ENCODE measurements around the gene MAMSTR.
"Not testable (repeated sequence)": the region's sequence is repeated elsewhere in the genome, so short reads cannot be mapped to it uniquely, and the experiment has no call there.

Gene MAMSTR

GRCh38 chr19:48683349-48683748 lies 36.2 kb downstream of the MAMSTR start:
- no peak overlapping the region for H3K4me3 ChIP-seq (ENCODE audit: low read depth, low read length)
- TF ChIP-seq MAX (IDR thresholded peaks at IDR 0.05; ENCODE audit: low read depth, low read length), result no peak
- TF ChIP-seq MYC (IDR thresholded peaks at IDR 0.05; ENCODE audit: low read depth, low read length), result no peak
- no peak for TF ChIP-seq POLR2A (IDR thresholded peaks at IDR 0.05; ENCODE audit: extremely low read depth, insufficient read length)
- no peak for TF ChIP-seq CTCF (IDR thresholded peaks at IDR 0.05; ENCODE audit: low read depth, low read length)
- DNase-seq (ENCODE audit: low read depth), result no peak

GRCh38 chr19:48681127-48681470 lies 38.4 kb downstream of the MAMSTR start:
- no peak overlapping the region for H3K4me3 ChIP-seq (ENCODE audit: low read depth, low read length)
- peak; percentile 96 for DNase-seq (ENCODE audit: low read depth)
- TF ChIP-seq CTCF (IDR thresholded peaks at IDR 0.05; ENCODE audit: low read depth, low read length) (no peak), MAX (IDR thresholded peaks at IDR 0.05; ENCODE audit: low read depth, low read length) (peak; percentile 96), POLR2A (IDR thresholded peaks at IDR 0.05; ENCODE audit: extremely low read depth, insufficient read length) (no peak), MYC (IDR thresholded peaks at IDR 0.05; ENCODE audit: low read depth, low read length) (peak; percentile 86)

DNA sequence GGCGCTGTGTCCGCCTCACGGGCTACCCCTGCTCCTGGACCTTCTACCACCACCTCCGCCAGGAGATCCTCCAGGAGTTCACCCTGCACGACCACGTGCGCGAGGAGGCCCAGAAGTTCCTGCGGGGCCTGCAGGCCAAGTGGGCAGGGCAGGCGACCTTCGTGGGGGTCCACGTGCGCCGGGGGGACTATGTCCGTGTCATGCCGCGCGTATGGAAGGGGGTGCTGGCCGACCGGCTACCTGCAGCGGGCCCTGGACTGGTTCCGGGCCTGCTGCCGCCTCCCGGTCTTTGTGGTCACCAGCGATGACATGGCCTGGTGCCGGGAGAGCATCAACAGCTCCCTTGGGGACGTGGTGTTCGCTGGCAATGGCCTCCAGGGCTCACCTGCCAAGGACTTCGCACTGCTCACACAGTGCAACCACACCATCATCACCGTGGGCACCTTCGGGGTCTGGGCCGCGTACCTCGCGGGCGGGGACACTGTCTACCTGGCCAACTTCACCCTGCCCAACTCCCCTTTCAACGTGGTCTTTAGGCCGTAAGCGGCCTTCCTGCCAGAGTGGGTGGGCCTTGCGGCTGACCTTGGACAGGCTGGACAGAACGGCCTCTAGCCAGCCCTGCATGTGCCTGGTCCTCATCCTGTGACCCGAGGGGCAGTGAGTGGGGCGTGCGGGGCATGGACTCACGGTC lies 38.9 kb downstream of the MAMSTR start:
- no peak for TF ChIP-seq MYC (IDR thresholded peaks at IDR 0.05; ENCODE audit: low read depth, low read length)
- TF ChIP-seq MAX (IDR thresholded peaks at IDR 0.05; ENCODE audit: low read depth, low read length), result no peak
- TF ChIP-seq CTCF (IDR thresholded peaks at IDR 0.05; ENCODE audit: low read depth, low read length), result no peak
- TF ChIP-seq POLR2A (IDR thresholded peaks at IDR 0.05; ENCODE audit: extremely low read depth, insufficient read length), result no peak
- DNase-seq (ENCODE audit: low read depth), result peak; percentile 50
- no peak overlapping the region for H3K4me3 ChIP-seq (ENCODE audit: low read depth, low read length)

- not testable (repeated sequence) for H3K4me3 ChIP-seq (ENCODE audit: low read depth, low read length); DNase-seq (ENCODE audit: low read depth)
Observed at GRCh38 chr19:48680006-48680405, 39.5 kb downstream of the MAMSTR start.

GRCh38 chr19:48678201-48678600 lies 41.3 kb downstream of the MAMSTR start:
- no peak overlapping the region for H3K4me3 ChIP-seq (ENCODE audit: low read depth, low read length)
- TF ChIP-seq POLR2A (IDR thresholded peaks at IDR 0.05; ENCODE audit: extremely low read depth, insufficient read length) (no peak), MYC (IDR thresholded peaks at IDR 0.05; ENCODE audit: low read depth, low read length) (no peak), MAX (IDR thresholded peaks at IDR 0.05; ENCODE audit: low read depth, low read length) (no peak), CTCF (IDR thresholded peaks at IDR 0.05; ENCODE audit: low read depth, low read length) (no peak)
- DNase-seq (ENCODE audit: low read depth), result no peak

- TF ChIP-seq MAX (IDR thresholded peaks at IDR 0.05; ENCODE audit: low read depth, low read length) (peak; percentile 25; the same call in 1 of the 2 replicates), CTCF (IDR thresholded peaks at IDR 0.05; ENCODE audit: low read depth, low read length) (no peak)
- no peak overlapping the region for H3K4me3 ChIP-seq (ENCODE audit: low read depth, low read length)
- DNase-seq (ENCODE audit: low read depth), result no peak
Observed at GRCh38 chr19:48676887-48677286, 42.6 kb downstream of the MAMSTR start.
